Kidney (tissue), 14 donors: ENCODE results near the gene TSSK3. TPM values are rescaled to one million over a fixed set of nuclear protein-coding genes. Genes with fewer than 3 reads are reported as not detected.
"Not testable (repeated sequence)": the region's sequence is repeated elsewhere in the genome, so short reads cannot be mapped to it uniquely, and the experiment has no call there.

Experiments used
- DNase-seq, 5 donors: peaks; one replicate each; pipeline ENCODE4 v3.0.0-alpha.2; 2013 to 2020
- FAIRE-seq: peaks from 2 replicates; lab custom pipeline; 2012; peaks lifted over from hg19 to GRCh38; lab: Jason Lieb, UNC
- H3K27ac ChIP-seq, 2 donors: one replicate each; pipeline ENCODE4 v1.7.0; 2013; ENCODE audit warnings: low read depth in 2 of 2, low read length in 2 of 2, inconsistent platforms in 1 of 2
- H3K27me3 ChIP-seq: one replicate; pipeline ENCODE4 v1.7.1; 2013; ENCODE audit warnings: low read length, inconsistent platforms; ENCODE audit not compliant: control insufficient read depth, insufficient read depth
- H3K36me3 ChIP-seq, 3 donors: one replicate each; pipeline versions ENCODE4 v1.7.0 to v1.7.1; 2013; ENCODE audit warnings: low read length in 3 of 3, control low read depth in 1 of 3, inconsistent platforms in 1 of 3; ENCODE audit not compliant: insufficient read depth in 3 of 3, control insufficient read depth in 2 of 3
- H3K4me1 ChIP-seq, 3 donors: one replicate each; pipeline versions ENCODE4 v1.7.0 to v1.7.1; 2013; ENCODE audit warnings: low read length in 3 of 3, inconsistent platforms in 1 of 3, low read depth in 1 of 3; ENCODE audit not compliant: control insufficient read depth in 2 of 3, insufficient read depth in 2 of 3
- H3K4me3 ChIP-seq, 3 donors: one replicate each; pipeline versions ENCODE4 v1.7.0 to v1.8.1; 2013; ENCODE audit warnings: low read length in 3 of 3, control low read depth in 1 of 3, inconsistent platforms in 1 of 3
- H3K9ac ChIP-seq, 3 donors: one replicate each; pipeline versions ENCODE4 v1.7.0 to v1.7.1; 2013; ENCODE audit warnings: low read length in 3 of 3, control low read depth in 1 of 3, inconsistent platforms in 1 of 3
- H3K9me3 ChIP-seq, 3 donors: one replicate each; pipeline versions ENCODE4 v1.7.0 to v1.7.1; 2013; ENCODE audit warnings: low read length in 3 of 3, control low read depth in 1 of 3, inconsistent platforms in 1 of 3; ENCODE audit not compliant: control insufficient read depth in 2 of 3, insufficient read depth in 1 of 3
- intact Hi-C: fragments of 100-400 bp; cut with DNase I; formaldehyde crosslinking; loops from one replicate; pipeline ENCODE4 v1.11.1; 2022
- polyA plus RNA-seq: library from polyadenylated mRNA; stranded (reverse); fragments of 350-450 nt; fragmentation: Illumina TruSeq; extraction: RNeasy Lipid Tissue Mini Kit (QIAGEN cat#74804); gene quantifications from one replicate; pipeline ENCODE4 v1.2.3, GENCODE V29; 2014; ENCODE audit warnings: low read depth, low replicate concordance; ENCODE audit not compliant: insufficient read depth
- total RNA-seq: library from RNA; stranded (reverse); fragmentation: NEBNext Ultra II Directional; extraction: Animal tissue kit (Norgen Biotek cat#: 25700); gene quantifications from one replicate; pipeline ENCODE4 v1.2.1, GENCODE V29; 2021
- TF ChIP-seq, protein P1 (sequence below): IDR thresholded peaks from 3 replicates; pipeline ENCODE4 v1.5.1; 2012; ENCODE audit warnings: mild to moderate bottlenecking, moderate library complexity, borderline replicate concordance; ENCODE audit not compliant: insufficient read depth; ENCODE audit errors: extremely low read depth
- donor health status: control.
- donor health status: control.
- donor health status: control.
- donor health status: control.
- donor health status: control.
- donor health status: DM: yes; HTN: yes; CAD: no.
- donor health status: Normal renal cell carcinoma (clear cell type).

Gene TSSK3
- total and polyA plus RNA-seq, 2 donors from 2014 or later, result 4.3 TPM; not detected in 1

GRCh38 chr1:32394141-32394889 is 32.0 kb downstream of the TSSK3 start, which contains the start of gene BSDC1:
Gene BSDC1, minus strand, starts transcription at chr1:32394441. Its CDS starts 27 bp downstream, at chr1:32394414.
- H3K9me3 ChIP-seq, result no peaks in the 10 kb centered on the region
- DNase-seq (peak; percentile 99 to 100 (median 99)), FAIRE-seq (peak; percentile 99)
- intact Hi-C loops, result no loop called here
- peaks cover 0 to 11% (median 7%) of the 10 kb centered on the region in 3 donors for H3K4me1 ChIP-seq
- H3K27me3 ChIP-seq, result no peaks in the 10 kb centered on the region
- peaks cover 2 to 12% (median 5%) of the 10 kb centered on the region in 3 donors for H3K36me3 ChIP-seq
- TF ChIP-seq, protein P1, sequence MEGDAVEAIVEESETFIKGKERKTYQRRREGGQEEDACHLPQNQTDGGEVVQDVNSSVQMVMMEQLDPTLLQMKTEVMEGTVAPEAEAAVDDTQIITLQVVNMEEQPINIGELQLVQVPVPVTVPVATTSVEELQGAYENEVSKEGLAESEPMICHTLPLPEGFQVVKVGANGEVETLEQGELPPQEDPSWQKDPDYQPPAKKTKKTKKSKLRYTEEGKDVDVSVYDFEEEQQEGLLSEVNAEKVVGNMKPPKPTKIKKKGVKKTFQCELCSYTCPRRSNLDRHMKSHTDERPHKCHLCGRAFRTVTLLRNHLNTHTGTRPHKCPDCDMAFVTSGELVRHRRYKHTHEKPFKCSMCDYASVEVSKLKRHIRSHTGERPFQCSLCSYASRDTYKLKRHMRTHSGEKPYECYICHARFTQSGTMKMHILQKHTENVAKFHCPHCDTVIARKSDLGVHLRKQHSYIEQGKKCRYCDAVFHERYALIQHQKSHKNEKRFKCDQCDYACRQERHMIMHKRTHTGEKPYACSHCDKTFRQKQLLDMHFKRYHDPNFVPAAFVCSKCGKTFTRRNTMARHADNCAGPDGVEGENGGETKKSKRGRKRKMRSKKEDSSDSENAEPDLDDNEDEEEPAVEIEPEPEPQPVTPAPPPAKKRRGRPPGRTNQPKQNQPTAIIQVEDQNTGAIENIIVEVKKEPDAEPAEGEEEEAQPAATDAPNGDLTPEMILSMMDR, result no peak
- peak within 1 kb of the TSS; percentile 86 to 95 for H3K27ac ChIP-seq
- H3K4me3 ChIP-seq, result peak within 1 kb of the TSS; percentile 86 to 96 (median 94)
- H3K9ac ChIP-seq, result peak within 1 kb of the TSS; percentile 85 to 98 (median 92)

DNA sequence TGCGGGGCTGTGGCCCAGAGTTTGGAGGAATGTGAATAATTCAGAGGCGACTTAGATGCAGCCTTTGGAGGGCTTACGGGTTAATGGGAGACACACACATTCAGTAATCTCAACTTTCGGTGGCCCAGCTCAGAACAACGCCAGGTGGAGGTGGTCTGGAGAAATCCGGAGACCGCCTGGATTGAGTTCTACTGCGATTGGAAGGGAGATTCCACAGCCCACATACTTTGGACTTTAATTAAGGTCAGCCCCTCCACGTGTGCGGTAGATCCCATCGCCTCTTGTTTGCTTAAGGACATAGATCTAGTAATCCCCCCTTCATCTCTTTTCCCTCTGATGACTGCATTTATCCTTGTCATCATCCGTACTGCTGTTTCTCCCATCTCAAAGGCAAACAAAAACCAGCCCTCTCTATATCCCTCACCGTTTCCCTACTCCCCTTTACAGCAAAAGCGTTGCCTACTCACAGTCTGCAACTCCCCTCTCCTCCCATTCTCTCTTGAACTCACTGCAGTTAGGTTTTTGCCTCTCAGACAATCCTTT is 32.6 kb downstream of the TSSK3 start:
- Histone ChIP-seq H3K4me1 (peaks cover 0 to 11% (median 7%) of the 10 kb centered on the region in 3 donors), H3K4me3 (peak overlapping the region; percentile 86 to 96 (median 92)), H3K9ac (peak overlapping the region; percentile 74 to 98 (median 85)), H3K27ac (peak overlapping the region; percentile 86 to 95), H3K36me3 (peaks cover 0 to 10% (median 5%) of the 10 kb centered on the region in 3 donors), H3K9me3 (no peaks in the 10 kb centered on the region), H3K27me3 (no peaks in the 10 kb centered on the region)
- FAIRE-seq (no peak), DNase-seq (no peak)
- TF ChIP-seq, protein P1, result no peak
- intact Hi-C loops, result no loop called here

- H3K4me3 ChIP-seq, H3K27ac ChIP-seq, DNase-seq, H3K36me3 ChIP-seq, intact Hi-C loops, H3K27me3 ChIP-seq, FAIRE-seq, H3K9ac ChIP-seq, H3K9me3 ChIP-seq: not testable (repeated sequence)
- peaks cover 0 to 13% (median 6%) of the 10 kb centered on the region in 3 donors for H3K4me1 ChIP-seq
Measured at GRCh38 chr1:32396524-32396923, 34.2 kb downstream of the TSSK3 start.

DNA sequence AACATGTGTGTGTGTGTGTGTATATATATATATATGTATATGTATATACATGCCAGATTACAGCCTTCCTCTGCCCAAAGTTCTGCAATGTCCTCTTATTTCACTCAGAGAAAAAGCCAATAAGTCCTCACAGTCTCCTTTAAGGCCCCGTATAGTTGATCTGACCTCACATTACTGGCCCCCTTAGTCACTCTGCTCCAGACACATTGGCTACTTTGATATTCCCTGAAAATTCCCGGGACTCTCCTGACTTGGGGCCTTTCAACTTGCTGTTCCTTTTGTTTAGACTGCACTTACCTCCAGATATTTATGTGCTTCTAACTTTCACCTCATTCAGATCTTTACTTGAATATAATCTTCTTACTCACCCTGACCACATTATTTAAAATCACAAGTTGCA is 36.1 kb downstream of the TSSK3 start:
- no peak for DNase-seq
- Histone ChIP-seq H3K4me3 (no peak overlapping the region), H3K9me3 (no peaks in the 10 kb centered on the region), H3K36me3 (no peaks in the 10 kb centered on the region), H3K4me1 (peaks cover 0 to 5% (median under 1%) of the 10 kb centered on the region in 3 donors), H3K27me3 (no peaks in the 10 kb centered on the region), H3K27ac (no peak overlapping the region), H3K9ac (no peak overlapping the region)
- intact Hi-C loops, result no loop called here
- TF ChIP-seq, protein P1, result no peak
- no peak for FAIRE-seq
